GM21619 (cell line): Measurements from ENCODE around the gene SRD5A1.

ENCODE experiments used
- ATAC-seq: cut with Tn5 transposase; IDR thresholded peaks from one replicate; pipeline ENCODE4 v1.9.1; 2021; ENCODE audit not compliant: unreplicated experiment

Gene SRD5A1

DNA sequence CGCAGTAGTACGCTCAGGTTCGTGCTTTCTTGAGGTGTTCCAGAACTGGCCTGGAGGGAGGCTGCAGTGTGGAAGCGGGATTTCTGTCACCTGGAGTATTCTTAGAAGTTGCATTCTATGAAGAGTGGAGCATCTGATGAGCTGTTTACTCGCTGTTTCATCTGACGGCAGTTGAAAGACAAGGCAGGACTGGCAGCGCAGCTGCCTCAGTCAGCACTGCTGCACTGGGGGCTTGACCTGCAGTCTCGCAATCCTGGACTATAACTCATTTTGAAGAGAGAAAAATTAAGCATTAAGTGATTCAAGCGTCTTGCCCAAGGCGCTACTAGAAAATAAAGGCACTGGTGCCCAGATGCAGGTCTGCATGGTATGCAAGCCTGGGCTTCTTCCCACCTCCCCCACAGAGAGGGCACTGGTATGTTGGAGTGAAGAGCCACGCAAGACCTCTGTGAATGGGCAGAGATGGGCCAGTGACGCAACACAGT is 90.6 kb downstream of the SRD5A1 start:
- ATAC-seq = no peak
